ENCODE data around the gene GHRHR. TPM values are rescaled to one million over a fixed set of nuclear protein-coding genes. Genes with fewer than 3 reads are reported as not detected.

The GHRHR gene
- total RNA-seq, 1 donor from 2014 or later = 2.4 TPM

DNA sequence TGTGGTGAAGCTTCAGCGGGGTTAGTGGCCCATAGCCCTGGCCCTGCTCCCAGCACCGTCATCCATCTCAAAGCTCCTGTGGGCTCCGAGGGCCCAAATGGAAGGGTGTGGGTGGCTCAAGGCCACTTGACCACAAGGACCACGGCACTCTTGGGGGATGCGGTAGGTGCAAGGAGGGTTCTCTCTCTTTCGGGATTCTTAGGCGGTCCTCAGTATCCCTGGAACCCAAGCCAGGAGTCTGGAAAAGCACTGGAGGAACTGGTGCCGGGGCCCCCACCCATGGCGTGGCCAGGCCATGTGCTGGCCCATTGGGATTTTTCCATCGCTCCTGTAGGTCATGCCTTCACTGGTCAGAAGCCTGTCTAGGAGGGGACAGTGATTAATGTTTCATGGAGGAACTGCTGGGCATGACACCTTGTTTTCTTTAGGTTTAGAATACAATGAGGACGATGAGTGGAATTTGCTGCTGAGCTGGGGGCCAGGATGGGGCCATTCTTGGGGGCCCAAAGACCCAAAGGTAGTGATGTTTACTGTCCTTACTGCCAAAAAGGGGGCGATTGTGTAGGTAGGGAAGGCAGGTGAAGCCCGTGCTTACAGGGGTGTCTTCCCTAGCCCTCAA lies 35.4 kb upstream of the GHRHR start:
- no peak for DNase-seq (ENCODE audit: low spot score)

DNA sequence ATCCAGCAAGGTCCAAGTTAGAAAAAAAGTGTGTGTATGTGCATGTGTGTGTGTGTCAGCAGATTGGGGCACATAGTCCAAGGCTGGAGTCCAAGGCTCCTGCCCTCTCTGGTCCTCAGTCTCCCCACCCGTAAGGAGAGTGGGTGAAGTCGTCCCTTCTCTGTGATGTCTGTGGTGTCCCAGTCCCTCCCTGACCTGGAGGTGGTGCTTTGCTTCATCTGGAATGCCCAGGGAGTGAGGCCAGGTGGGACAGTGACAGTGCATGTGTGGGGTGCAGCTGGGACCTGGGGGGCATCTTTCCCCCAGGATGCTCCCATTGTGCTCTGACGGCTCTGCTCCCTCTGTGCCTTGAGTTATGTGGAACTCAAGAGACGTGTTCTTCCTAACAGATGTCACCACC lies 34.1 kb upstream of the GHRHR start:
- DNase-seq (ENCODE audit: low spot score) = no peak

DNA sequence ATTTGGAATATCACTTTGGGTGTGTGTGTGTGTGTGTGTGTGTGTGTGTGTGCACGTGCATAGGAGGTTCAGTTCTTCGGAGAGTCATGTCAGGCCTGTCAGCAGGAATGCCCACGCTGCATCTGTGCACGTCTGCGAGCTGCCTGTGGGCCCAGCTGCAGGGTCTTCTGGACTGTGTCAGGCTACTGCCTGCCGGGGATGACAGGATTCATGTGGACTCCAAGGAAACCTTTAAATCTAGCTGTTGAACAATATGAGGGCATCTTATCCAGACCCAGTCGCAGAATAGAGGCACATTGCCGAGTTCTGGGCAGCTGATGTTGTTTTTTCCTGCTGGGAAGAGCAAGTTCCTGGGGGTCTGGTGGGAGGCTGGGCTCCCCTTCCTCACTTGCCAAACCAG lies 33.1 kb upstream of the GHRHR start:
- DNase-seq (ENCODE audit: low spot score) = peak; percentile 92

DNA sequence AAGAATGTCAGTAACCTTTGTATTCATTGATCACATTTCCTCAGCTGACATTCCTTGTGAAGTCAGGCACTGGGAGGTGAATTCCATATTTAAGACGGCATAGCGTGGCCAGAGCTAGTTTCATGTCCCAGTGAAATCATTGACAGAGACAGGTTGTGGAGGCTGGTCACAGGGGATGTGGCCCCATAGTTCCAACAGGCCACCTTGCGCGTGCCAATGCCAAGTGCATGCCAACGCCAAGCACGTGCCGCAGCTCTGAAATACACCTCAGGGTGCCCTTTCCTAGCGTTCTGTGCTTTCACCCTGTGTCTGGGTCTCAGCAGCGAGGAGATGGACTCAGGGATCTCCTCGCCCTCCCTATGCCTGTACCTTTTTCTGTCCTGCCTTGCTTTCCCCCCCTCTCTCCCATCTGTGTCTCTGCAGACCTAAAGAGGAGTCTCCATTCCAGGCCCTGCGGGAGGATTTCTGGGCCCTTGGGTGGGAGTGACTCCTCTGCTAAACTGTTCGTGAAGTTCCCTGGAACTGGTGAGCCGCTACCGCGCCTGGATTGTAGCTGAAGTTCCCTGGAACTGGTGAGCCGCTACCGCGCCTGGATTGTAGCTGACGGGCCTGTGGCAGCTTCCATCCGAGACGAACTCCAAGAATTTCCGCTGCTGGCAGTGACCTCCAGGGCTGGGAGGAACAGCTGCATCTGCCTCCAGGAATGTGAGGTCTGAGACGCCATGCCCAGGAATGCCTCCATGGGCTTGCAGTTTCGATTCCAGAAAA lies 32.4 kb upstream of the GHRHR start:
- peak; percentile 73 for DNase-seq (ENCODE audit: low spot score)

DNA sequence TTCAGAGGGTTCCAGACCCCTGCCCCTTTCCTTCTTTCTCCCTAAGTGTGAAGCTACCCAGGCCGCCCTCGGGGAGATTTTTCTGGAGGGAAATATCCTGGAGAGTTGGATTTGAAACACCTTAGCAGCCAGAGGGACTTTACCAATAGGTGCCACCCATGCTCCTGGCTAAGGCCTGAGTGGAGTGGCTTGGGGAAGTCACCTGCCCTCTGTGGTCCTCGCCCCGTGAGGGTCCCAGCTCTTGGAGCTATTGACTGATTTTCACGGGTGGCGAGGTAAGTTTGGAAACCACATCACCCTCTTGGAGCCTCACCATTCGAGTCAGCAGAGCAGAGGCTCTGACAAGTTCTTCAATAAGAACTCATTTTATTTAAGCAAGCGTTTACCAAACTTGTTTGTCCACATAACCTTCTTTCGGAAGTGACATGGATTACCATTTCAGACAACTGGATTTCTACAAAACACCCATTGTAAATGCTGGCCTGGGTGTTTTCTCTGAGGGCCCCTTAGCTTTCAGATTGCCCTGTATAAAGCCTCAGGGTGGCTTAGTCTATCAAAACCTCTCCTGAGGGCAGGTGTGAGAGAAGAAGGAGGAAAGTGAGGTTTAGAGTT lies 31.7 kb upstream of the GHRHR start:
- DNase-seq (ENCODE audit: low spot score) = no peak

DNA sequence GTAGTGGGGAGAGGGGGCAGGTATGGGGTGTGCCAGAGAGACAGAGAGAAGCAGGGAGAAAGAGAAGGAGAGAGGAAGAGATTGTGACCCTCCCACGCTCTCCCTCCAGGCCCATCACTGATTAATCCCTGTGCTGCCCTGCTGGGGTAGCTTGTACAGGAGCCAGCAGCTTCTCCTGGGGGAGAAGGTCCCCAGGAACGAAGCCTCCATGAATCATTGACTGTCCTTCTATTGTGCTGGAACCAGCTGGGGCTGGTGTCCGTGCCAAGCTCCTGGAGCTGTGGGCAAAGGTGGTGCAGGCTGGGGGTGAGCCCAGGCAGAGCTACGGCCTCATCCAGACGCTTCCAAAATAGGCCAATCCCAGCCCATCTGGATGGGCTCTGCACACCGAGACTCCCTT lies 31.2 kb upstream of the GHRHR start:
- no peak for DNase-seq (ENCODE audit: low spot score)

DNA sequence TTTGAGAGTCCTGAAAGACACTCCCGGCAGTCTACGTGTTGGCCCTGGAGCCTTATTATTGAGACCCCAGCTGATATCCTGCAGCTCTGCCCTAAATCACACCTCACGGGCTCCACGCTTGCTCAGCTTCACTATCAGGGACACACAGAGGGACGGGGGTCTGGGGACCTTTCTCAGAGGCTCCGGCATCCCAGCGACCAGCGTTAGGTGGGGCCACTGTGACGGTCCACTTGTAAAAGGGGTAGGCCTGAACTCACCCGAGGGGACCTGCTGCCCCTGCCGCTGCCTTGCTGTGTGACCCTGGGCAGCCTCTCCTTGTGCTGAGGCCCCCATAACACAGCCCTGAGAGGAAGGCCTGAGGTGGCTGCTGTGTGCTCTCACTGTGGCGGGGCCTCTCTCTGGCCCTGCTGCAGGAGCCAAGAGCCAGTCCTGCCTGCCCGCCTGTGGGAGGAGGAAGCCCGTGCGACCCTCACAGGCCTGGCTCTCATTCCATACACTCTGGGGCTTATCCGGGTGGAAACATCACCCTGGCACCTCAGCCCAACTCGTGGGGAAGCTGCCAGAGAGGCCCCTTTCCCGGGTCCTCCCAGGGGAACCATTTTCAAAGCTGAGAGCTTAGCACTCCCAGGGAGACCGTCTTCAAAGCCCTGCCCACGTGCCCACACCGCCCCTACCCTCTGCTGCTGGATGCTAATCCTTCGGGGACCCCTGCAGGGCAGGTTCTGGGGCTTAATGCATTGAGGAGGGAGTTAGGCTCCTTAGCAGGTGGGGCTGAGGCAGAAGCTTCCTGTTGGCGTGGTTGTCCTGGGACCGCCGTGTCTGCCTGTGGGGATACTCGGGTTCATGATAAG lies 30.4 kb upstream of the GHRHR start:
- no peak for DNase-seq (ENCODE audit: low spot score)

DNA sequence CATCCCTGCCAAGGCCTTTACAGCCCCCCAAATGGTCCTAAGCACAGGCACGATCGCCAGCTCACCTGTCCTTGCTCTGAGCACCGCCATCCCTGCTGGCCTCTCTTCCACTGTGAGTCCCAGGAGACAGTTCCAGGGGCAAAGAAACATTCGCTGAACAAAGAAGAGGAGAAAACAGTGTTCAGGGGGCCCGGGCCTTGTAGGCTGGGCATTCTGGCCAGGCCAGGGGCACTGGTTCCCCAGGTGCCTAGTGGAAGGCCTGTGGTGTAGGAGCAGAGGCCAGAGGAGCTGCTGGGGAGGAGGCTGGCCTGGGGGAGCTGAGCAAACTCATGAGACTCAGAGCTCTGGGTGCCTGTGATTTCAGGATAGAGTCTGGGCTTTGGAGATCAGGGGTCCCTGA lies 29.5 kb upstream of the GHRHR start:
- DNase-seq (ENCODE audit: low spot score) = no peak

DNA sequence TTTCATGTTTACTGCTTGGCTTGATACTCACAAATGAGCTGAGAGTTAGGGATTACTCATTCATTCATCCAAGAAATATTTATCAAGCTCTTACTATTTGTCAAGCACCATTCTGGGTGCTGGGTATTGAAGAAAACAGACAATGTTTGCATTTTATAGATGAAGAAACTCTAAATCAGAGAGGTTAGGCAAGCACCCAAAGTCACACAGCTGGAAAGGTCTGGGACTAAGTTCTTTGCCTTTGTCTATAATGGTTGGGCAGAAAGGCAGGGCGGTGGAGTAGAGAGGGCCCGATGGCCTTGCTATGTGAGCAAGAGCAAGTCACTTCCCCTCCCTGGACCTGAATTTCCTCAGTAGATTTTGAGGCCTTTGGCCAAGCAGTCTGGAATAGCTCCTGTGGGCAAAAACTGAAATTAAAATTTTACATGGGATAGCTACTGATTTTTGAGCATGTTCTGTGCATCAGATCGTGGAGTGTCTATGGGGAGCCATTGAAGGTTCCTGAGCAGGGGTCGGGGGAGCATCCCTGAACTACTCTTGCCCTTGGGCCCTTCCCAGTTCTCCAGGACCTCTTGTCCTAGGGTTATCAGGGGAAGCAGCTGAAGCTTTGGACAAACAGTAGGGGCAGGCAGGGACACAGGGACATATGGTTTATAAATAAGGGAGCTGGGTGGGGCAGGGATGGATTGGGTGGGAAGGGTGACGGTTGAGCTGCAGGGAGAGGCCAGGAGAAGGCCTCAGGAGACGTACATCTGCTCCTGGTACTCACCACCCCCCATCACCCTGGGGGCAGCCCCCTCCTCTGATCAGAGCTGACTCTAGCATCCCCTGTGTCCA lies 28.8 kb upstream of the GHRHR start:
- no peak for DNase-seq (ENCODE audit: low spot score)

DNA sequence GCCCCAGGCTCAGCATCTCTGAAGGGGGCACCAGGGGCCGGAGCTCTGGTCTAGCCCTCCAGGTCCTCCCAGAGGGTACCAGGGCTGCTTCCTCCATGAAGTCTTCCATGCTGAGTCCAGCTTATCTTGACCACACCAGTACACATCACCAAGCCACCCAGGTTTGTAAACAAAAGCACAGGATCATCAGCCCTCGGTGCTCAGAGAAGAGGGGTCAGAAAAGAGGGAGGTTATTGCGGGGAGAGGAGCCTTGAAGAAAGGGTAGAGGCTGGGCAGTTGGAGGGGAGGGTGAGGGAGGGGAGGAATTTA lies 28.2 kb upstream of the GHRHR start:
- no peak for DNase-seq (ENCODE audit: low spot score)

DNA sequence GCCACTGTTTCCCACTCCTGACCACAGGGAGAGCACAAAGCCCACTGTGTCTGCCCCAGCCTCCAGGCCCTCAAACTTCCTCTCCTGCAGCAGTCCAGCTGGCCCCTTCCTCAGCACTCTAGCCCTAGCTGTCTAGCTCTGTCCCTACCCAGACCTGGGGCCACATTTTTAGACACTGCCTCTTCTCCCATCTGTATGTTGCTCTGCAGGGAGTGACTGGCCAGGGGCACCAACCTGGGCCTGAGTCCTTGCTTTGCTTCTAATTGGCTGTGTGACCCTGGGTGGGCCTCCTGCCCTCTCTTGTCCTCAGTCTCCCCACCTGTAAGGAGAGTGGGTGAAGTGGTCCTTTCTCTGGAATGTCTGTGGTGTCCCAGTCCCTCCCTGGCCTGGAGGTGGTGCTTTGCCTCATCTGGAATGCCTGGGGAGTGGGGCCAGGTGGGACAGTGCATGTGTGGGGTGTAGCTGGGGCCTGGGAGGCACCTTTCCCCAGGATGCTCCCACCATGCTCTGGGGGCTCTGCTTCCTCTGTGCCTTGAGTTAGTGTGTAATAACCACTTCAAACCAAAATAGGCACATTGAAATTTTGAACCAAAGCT lies 27.0 kb upstream of the GHRHR start:
- DNase-seq (ENCODE audit: low spot score) = no peak

DNA sequence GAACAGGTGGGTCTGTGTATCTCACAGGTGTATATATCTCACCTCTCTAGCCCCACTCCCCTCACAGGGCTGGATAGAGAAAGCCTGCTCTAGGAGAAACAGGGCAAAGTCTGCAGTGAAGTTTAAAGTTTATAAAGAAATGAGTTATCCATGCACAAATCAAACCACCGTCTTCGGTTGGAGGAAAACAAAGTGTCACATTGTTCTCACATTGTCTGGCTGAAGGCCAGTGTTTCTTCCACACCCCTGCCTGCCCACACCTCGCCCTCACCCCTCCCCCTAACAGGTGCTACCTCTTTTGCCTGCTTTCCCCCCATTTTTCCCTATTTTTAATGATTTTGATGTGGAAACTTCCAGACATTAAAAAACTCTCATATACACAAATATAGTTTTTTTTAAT lies 26.3 kb upstream of the GHRHR start:
- no peak for DNase-seq (ENCODE audit: low spot score)

DNA sequence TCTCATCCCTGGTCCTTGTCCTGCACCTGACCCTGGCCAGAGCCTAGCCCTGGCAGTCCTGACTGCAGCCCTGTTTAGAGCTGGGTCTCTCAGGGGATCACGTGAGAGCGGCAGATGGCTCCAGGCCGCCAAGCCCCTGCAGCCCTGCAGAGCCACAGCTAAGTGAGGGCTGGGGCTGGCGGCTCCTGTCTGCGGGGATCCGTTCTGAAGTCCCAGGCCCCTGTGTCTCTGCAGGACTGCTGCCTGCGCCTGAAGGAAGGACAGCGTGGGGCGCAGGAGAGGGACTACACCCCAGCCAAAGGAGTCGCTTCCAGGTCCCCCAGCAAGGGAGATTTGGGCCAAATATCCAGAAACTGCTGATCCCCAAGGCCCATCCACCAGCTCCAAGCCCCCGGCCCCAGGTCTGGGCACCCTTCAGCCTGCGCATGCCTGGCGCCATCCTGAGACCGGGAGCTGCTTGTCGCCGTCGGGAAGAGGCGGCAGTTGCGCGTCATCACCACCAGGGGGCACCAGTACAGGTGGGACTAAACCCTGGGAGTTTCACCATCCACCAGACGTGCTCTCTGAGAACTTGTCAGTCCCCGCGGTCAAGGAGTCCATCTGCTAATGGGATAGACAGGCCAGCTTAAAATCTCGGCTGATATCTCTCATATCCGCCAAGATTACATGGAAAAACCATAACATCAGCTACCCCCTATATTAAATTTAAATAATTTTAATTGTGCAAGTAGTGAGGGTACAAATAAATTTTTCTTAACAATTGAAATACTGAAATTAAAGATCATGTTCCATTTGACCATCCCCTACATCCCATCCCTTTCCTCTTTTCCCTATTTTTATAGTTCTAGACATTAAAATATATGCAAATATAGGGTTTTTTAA lies 25.1 kb upstream of the GHRHR start:
- DNase-seq (ENCODE audit: low spot score) = peak; percentile 67

DNA sequence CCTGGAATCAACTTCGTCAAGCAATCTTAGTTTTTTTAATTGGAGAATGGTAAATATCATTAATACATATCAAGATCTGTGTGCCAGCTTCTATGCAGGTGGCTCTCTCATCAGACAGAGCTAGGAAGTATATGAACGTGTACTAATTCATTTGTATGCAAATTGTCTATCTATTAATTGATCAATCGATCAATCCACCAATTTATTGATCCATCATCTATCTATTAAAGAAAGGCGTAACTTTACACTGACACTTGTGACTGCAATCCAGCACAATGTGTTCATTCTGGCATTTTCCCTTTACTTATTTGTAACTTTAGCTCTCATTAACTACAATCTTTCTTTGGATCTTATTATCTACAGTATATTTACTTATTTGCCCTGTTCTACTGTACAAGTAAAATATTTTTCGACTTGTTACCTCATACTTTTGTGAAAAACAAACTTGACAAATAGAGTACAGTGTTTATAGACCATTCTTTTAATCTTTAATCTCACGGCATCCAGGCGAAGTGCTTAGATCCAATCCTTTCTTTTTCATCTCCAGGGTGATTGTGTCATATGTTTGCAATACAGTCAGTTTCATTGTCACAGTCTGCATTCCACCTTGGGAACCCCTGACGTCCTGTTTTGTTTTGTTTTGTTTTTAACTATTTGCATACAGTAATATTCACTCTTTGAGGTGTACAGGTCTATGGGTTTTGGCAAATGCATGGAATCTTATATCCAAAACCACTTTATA lies 22.0 kb upstream of the GHRHR start:
- DNase-seq (ENCODE audit: low spot score) = no peak

DNA sequence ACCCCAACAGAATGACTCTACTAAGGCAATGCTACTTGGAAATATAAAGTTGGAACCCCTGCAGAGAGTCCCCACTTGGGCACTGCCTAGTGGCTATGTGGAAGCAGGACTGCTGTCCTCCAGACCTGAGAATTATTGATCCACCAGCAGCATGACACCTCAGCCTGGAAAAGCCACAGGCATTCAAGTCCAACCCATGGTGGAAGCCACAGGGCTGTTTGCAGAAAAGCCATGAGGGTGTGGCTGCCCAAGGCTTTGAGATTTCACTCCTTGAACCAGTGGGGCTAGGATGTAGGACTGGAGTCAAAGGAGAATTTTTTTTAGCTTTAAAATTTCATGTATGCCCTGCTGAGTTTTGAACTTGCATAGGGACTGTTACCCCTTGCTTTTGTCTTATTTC lies 13.6 kb upstream of the GHRHR start:
- no peak for DNase-seq (ENCODE audit: low spot score)

DNA sequence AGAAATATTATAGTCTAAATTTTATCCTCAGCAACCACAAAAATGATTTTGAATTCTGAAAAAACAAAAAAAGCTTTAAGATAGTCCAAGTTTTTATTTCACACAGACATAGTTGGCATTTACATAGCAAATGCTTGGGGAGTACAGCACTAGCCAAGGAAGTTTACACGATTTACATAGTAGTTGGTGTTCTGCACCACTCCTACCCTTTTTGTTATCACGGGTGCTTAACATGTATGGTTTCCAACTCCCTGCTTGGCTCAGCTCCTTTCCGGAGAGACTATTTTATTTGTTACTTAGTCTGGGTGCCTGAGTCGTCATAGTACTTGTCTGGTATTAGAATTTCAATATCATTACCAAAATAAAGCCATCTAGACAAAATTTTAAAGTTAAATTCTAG lies 8.8 kb upstream of the GHRHR start:
- DNase-seq (ENCODE audit: low spot score) = no peak

DNA sequence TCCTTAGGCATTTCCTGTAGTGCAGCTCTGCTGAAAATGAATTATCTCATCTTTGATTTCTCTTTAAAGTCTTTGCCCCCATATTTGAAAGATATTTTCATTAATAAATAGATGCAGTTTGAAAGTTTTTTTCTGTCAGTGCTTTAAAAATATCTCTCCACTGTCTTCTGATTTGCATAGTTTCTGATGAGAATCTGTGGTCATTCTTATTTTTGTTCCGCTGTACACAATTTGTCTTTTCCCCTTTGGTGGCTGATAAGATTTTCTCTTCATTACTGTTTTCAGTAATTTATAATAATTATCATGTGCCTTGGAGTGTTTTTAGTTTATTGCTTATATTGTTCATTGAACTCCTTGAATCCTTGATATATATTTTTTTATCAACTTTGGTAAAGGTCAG lies 7.0 kb upstream of the GHRHR start:
- no peak for DNase-seq (ENCODE audit: low spot score)

DNA sequence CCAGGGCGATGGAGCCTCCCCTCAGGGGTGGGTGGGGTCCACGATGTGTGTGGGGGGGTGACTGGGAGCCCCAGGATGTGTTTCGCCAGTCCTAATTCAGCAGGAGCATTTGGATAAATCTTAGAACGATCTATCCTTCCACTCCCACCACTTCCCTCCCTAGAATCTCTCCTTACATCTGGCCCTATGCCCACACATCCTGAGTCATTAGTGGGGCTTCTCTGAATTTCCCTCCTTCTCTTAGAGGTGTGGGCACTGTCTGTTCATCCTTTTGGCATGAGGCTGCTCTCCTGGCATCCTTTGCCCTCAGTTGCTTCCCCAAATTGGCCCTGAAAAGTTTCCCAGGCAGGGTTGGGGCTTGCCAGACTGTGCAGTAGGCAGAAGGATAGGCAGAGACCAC lies 1.6 kb downstream of the GHRHR start:
- no peak for DNase-seq (ENCODE audit: low spot score)

DNA sequence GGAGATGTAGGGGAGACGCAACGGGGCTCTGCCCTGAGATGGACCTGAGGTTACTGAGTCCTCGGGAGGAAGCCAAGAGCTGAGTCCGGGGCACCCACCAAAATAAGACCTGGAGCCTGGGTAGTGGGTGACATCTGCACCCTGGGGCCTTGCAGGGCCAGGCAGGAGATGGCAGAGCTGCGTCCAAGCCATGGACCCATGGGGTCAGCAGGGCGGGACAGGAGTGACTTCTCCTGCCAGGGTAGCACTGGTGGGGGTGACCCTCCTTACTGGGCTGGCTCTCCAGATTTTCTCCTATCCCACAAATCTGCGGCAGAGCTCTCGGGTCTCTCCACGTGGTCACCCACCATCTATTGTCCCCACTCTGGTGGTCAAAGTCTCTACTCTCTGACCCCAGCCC lies 2.1 kb downstream of the GHRHR start:
- no peak for DNase-seq (ENCODE audit: low spot score)
